ENCODE measurements around the gene IGSF21. TPM values are rescaled to one million over a fixed set of nuclear protein-coding genes. Genes with fewer than 3 reads are reported as not detected.

IGSF21 gene
- total RNA-seq, 1 donor from 2014 or later, result 4.5 TPM

DNA sequence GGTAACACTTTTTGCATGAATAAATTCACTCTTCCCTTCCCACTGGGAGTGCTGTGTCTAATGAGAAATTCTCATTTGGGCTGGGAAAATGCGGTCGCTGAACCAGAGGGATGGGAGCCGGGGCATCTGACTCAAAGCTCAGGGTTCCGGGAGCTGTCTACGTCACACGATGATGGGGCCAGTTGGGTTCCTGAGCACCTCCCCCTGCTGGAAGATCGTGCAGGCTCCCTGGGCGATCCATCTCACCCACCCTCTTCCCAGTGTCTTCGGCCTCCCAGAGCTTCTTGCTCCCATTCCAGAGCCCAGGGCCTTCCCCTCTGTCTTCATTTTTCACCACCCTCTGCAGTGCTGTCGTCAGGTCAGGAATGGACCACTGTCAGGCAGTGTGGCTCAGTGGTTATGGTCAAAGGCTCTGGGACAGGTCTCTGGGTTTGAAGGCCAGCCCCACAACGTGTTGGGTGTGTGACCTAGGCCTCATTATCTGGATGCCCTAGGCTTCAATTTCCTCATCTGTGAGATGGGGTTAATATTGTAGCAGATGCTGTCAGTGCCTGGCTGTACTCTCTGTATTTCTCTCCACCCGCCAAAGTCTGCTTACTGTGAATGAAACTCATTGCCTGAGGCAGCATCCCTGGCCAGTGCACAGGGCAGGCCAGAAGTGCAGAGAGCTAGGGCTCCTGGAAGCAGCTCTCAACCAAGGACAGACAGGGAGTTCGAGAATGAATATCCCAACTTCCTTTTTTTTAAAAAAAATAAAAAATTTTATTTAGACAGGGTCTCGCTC is 31.8 kb downstream of the IGSF21 start:
- intact Hi-C loops (cut with DNase I), result no loop called here
- ATAC-seq (no peak), DNase-seq (ENCODE audit: low spot score) (no peak)

DNA sequence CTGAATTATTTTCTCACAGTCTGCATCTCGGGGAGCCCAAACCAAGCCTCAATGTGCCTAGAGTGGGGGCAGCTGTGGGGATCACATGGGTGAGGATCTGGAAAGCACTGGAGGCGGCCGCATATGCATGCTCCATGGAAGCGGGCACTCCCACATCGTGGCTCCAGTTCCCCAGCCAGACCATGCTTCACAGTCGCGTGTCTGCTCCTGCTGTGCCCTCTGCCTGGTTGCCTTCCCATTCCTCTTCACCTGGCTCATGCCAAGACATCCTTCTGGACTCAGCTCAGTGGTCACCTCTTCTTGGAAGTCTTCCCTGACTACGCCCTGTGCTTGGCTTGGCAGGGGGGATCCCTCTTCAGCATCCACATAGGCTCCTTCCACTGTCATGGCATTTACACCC is 32.8 kb downstream of the IGSF21 start:
- DNase-seq (ENCODE audit: low spot score) (no peak), ATAC-seq (no peak)
- intact Hi-C loops (cut with DNase I), result no loop called here

DNA sequence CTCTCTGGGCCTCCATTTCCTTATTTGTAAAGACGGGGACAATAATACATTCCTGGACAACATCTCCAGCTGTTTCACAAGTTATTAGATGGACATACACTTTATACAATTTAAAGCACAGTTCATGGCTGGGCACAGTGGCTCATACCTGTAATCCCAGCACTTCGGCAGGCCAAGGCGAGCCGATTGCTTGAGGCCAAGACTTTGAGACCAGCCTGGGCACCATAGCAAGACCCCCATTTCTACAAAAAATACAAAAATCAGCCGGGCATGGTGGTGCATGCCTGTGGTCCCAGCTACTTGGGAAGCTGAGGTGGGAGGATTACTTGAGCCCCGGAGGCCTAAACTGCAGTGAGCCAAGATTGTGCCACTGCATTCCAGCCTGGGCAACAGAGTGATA is 34.1 kb downstream of the IGSF21 start:
- intact Hi-C loops (cut with DNase I), result no loop called here
- no peak for DNase-seq (ENCODE audit: low spot score)
- ATAC-seq, result no peak

DNA sequence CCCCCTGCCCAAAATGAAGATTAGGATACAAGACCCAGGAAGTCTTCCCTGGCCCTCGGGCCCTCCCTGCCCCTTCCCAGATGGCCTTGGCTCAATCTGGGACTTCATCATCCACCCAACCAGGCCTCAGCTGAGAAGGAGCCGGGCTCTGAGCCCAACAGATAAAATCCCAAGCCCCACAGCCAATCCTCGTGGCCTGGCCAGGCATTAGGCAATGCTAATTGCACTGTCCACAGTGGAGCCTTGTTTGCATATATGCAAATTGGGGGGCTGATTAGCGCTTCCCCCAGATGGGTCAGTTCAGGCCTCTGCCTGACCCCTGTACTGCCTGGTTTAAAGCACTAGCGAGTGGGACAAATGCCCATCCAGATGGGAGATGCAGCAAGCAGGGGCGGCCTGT is 34.9 kb downstream of the IGSF21 start:
- ATAC-seq, result no peak
- intact Hi-C loops (cut with DNase I), result no loop called here
- DNase-seq (ENCODE audit: low spot score), result no peak

DNA sequence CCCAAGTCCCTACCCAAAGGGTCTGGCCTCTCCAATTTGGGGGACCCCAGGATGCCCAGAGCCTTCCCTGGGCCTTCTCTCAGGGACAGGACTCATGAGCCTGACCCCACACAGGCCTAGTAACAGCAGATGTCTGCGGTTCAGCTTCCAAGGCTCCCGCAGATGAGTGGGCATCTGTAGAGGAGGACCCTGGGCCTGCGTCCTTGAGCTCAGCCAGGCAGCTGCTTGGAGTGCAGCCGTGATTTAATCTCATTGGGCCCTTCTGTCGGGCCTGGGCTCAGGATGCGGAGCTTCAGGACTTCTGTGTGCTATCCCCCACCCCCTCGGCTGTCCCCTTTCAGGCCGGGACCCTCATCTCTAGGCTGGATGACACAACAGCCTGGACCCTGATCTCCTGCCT is 35.4 kb downstream of the IGSF21 start:
- intact Hi-C loops (cut with DNase I), result no loop called here
- DNase-seq (ENCODE audit: low spot score), result no peak
- no peak for ATAC-seq

DNA sequence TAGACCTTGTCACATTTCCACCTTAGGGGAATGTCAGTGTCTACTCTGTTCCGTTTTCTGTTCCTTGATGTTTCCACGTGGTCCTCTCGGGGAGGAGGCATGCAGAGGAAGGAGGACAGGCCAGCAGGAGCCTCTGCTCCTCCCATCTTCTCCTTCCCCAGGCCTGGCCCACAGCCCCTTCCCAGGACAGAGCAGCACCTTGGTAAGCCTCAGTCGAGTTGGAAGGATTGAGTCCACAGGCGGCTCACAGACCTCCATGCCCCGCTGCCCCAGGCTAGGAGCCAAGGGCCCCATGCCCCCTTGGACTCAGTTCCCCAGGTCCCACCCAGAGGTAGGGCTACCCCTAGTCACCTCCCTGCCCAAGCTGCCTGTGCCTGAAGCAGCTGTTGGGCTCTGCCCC is 36.5 kb downstream of the IGSF21 start:
- ATAC-seq (no peak), DNase-seq (ENCODE audit: low spot score) (no peak)
- intact Hi-C loops (cut with DNase I), result no loop called here

DNA sequence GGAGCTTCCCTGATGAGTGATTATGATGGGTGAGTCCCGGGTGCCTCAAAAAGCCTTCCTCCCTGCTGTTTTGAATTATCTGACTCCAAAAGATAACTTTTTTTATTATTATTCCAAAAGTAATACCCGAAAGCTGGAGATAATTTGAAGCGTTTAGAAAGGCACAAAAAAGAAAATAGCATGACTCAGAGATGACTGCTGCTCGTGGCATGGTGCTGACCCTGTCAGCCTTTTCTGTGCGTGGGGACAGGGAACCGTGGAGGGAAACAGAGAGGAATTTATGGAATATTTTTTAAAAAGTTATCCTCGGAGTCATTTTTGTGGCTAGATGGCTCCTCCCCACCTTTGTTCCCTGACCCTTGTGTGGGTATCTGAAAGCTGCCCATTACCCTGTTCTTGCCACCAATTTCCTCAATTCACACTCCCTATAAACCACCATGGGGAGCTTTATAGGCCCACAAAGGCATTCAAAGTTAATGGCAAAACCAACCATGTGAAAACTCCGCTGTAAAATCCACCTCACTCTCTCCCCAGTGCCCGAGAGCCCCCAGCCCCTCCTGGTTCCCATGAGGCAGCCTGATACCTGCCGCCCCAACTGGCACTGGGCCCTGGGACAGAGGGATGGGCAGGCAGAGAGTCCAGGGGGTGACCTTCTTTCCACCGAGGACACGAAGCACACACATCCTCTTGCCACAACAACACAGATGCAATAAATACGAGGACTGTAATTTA is 37.5 kb downstream of the IGSF21 start:
- ATAC-seq (no peak), DNase-seq (ENCODE audit: low spot score) (no peak)
- intact Hi-C loops (cut with DNase I), result no loop called here

DNA sequence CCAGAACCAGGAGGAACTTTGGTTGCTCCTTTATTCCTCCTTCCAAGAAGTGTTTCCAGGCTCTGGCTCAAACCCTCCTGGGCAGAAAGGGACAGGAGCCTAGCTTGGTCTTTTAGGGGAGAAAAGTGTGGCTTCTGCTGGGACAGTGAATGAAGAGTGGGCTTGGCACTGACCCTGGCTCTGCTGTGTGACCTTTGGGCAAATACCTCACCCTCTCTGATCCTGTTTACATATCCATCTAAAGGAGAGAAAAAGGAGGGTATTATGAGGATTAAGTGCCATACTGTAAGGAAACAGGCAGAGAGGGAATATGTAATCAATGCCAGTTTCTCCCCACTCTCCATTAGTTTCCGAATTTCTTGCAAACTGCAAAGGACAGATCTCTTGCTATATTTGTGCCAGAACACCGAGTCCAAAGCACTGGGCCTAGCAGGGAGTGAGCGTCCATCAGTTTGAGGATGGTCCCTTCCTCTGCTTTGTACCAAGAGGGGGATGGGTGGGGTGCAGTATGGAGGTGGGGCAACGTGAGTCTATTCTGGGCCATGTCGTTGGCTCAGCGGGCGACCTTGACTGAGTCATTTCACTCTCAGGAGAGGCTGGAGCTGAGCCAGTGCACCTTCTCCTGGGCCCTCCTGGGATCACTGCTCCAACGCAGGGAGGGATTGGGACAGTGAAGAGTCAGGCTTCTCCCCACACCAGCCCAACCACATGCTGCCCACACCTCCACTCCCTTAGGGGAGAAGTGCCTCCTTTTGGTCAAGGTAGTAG is 38.4 kb downstream of the IGSF21 start:
- intact Hi-C loops (cut with DNase I), result no loop called here
- DNase-seq (ENCODE audit: low spot score), result no peak
- ATAC-seq, result no peak

DNA sequence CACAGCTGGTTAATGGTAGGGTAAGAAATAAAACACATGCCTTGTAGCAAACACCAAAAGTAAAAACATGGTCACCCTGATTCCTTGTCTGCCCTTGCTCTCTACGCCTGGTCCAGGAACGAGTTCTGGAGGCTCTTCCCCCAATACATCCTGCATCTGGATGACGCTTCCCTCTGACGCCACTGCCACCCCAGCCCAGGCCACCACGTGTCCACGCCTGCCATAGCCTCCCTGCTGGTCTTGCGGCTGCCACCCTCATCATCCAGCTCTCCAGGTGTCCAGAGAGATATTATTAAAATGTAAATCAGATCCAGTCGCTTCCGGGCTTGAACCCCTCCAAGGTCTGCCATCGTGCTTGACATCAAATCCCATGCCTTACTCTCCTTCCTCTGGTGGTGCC is 39.3 kb downstream of the IGSF21 start:
- no peak for DNase-seq (ENCODE audit: low spot score)
- no peak for ATAC-seq
- intact Hi-C loops (cut with DNase I), result no loop called here

DNA sequence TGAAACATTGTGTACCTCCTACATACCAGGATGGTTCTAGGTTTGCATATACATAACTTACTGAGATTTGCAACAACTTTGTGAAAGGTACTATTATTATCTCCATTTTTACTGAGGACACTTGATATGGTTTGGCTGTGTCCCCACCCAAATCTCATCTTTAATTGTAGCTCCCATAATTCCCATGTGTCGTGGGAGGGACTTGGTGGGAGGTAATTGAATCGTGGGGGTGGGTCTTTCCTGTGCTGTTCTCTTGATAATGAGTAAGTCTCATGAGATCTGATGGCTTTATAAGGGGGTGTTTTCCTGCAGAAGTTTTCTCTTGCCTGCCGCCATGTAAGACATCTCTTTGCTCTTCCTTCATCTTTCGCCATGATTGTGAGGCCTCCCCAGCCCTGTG is 40.1 kb downstream of the IGSF21 start:
- intact Hi-C loops (cut with DNase I), result no loop called here
- ATAC-seq (no peak), DNase-seq (ENCODE audit: low spot score) (no peak)

DNA sequence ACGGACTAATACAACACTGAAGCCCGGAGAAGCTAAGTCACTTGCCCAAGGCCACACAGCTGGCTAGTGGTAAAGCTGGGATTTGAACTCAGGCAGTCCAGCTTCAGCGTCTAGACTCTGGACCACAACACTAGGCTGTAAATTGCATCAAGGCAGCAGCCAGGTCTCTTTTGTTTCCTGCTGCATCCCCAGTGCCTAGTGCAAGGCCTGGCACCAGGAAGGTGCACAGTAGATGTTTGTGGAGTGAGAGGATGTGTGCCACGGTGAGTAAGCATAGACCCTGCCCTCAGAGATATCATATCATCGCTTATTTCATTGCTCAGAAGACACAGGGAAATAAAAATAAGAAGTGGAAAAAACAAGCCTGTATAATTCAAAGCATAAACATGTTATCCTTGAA is 40.9 kb downstream of the IGSF21 start:
- DNase-seq (ENCODE audit: low spot score) (no peak), ATAC-seq (no peak)
- intact Hi-C loops (cut with DNase I), result no loop called here

DNA sequence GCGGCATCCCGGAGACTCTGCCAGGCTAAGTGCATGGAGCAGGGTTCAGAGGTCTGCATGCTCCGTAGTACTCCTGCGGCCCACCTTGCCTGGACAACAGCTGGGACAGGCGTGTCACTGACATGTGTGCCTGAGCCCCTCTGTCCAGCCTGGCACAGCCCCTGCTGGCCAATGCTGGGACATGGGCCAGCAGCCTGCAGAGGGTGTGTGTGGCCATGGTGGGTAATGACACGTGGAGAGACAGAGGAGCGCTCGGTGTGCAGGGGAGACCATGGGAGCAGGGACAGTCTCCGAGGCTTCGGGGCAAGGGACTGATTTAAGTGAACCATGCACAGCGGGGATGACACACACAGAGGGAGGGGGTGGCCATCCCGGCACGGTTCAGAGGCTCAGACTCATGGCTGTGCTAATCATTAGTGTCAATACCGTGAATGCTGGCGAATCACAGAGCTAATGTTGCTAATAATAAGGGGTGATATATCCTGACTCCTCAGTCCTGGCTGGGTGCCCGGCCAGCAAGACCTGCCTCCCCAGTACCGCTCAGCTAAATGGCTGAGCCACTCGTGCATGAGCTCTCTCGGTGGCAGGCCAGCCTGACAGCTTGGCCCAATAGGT is 41.5 kb downstream of the IGSF21 start:
- ATAC-seq, result no peak
- intact Hi-C loops (cut with DNase I), result no loop called here

DNA sequence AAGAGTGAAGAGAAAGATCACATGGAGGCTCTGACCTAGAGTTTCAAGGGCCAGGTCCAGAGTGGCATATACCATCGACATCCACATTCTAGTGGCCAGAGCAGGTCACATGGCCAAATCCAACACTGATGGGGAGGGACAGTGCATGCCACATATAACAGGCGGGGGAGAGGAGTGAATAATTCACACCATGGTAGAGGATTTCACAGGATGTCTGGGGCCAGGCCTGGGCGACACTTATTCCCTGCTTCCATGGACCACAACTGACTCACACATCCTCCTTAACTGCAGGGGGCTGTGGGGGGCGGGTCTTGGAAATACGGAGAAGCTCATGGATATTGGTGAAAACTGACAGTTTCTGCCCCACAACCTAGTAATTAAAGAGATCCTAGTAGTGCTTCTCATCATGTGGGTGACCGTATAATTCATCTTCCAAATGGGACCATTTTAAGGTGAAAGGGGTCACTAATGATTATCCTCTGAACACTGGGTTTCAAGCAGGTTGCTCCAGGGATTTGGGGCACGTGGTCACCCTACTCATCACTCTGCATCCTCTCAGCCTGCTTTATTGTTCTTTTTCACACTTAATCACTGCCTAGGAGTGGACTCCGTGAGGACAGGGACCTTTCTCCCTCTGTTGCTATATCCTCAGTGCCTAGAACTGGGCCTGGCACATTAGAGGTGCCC is 44.0 kb downstream of the IGSF21 start:
- intact Hi-C loops (cut with DNase I), result no loop called here
- ATAC-seq, result no peak
- DNase-seq (ENCODE audit: low spot score), result no peak

More for the DNA sequence above, 41.5 kb downstream of the IGSF21 start:
- no peak for DNase-seq (ENCODE audit: low spot score)

DNA sequence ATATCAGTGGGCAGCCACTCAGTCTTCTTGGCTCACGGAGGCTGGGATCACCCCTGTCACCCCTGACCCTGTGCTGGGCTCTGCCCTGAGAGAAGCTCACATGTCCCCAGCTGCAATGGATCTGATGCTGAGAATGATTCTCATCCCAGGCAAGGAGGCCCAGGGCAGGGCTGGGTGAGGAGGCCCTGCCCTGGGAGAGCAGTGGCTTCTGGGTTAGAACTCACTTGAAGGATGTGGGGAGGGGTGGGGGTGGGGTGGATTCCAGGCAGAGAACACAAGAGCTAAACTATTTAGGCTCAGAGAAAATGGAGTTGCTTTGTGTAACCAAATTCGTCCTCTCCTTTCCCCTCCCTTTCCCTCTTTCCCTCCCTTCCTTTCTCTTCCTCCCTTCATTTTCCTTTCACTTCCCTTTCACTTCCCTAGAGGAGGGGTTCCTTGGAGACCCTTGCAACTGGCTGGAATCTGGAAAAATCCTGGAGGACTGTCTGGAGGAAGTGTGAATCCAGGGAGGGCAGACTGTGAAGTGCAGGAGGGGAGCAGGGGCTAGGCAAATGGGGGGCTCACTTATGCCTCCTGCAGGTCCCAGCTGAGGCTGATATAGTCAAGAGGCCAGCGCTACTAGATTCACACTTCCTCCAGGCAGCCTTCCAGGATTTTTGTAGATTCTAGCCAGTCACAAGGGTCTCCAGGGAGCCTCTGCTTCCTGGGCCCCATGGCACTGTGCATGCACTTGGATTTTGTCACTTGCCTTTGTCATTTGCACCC is 47.0 kb downstream of the IGSF21 start:
- DNase-seq (ENCODE audit: low spot score), result no peak
- intact Hi-C loops (cut with DNase I), result no loop called here
- ATAC-seq, result no peak

DNA sequence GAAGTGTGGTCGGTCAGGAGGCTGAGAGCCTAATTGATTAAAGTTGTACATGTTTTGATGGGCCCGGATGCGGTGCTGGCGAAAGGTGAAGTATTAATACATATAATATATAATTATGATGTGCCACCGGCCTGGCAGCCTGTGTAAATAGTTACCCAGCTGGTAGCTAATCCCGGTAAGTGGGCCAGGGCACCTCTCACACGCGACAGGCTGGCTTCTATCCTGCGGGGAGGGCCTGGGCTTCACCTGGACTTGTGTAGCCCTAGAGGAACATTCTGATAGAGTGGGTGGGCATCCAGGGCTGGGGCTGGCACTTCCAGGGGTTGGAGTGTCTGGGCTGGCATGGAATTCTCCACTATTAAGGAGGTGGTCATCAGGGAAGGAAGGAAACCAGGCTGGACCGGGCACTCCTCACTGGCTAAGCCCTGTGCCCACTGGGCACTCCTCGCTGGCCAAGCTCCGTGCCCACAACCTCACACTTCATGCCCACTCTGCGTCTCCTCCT is 48.3 kb downstream of the IGSF21 start:
- intact Hi-C loops (cut with DNase I), result no loop called here
- DNase-seq (ENCODE audit: low spot score) (no peak), ATAC-seq (no peak)

DNA sequence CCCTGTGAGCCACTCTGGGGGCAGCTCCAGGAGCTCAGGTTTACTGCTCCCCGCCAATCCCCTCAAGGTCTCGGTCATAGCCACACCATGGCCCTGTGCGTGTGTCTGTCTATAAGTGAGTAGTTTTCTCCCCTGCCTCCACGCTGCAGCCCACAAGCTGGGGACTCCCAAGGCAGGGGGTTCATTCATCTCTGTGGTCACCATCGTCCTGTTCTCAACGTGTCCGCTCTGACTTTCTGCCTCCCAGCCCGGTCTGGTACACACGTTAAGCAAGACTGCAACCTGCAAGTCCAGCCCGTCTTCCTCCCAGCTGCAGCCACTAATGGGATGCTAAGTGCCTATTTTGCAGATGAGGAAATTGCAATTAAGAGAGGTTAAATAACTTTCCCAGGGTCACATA is 49.8 kb downstream of the IGSF21 start:
- DNase-seq (ENCODE audit: low spot score), result no peak
- intact Hi-C loops (cut with DNase I), result no loop called here

DNA sequence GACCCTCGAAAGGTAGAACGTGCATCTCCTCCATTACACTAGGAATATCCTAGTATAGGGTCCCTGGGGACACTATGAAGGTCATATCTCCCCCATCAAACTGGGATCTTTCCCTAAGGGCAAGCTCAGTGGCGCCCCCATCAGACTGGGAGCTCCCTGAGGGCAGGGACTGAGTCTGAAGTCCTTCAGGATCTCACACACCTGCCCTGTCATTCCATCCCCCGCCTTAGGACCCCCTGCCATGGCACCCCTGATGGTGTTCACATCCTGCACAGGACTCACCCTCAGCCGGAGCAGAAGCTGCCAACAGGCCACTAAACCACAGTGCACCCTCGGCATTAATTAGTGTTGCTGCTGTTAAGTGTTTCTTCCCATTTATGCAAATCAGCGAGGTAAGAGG is 50.4 kb downstream of the IGSF21 start:
- ATAC-seq (no peak), DNase-seq (ENCODE audit: low spot score) (no peak)
- intact Hi-C loops (cut with DNase I), result no loop called here

More for the DNA sequence above, 49.8 kb downstream of the IGSF21 start:
- ATAC-seq, result no peak

DNA sequence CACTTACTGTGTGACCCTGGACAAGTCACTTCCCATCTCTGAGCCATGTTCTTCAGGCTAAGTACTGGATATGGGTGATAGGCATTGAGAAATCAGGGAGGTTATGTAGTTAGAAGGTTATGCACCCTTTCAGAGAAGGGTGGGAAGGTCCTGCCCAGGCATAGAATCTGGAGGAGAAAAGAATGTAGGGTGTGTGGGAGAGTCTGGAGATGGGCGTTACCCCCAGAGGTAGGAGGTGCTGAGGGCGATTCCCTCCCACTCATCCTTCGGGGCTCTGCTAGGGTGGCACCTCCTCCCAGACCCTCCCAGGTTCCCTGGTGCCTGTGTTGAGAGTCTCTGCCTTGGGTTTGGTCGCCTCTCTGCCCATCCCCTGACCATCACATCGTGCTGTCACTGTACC is 51.1 kb downstream of the IGSF21 start:
- ATAC-seq, result no peak
- intact Hi-C loops (cut with DNase I), result no loop called here
- no peak for DNase-seq (ENCODE audit: low spot score)

Measured in sciatic nerve (tissue), 2 donors.